ENCODE data around the gene PHC2.

PHC2 gene

GRCh38 chr1:33464552-33464951, 33.7 kb upstream of the PHC2 start:
- no peaks in the 10 kb centered on the region for H3K4me1 ChIP-seq (ENCODE audit: control insufficient read depth, insufficient read depth, low read length)
- H3K4me3 ChIP-seq (ENCODE audit: low read depth, low read length), result no peak overlapping the region
- no peaks in the 10 kb centered on the region for H3K36me3 ChIP-seq (ENCODE audit: control insufficient read depth in 2 of 2, insufficient read depth in 1 of 2, low read length in 2 of 2)
- POLR2A ChIA-PET, result no interaction called here
- no peaks in the 10 kb centered on the region for H3K9me3 ChIP-seq (ENCODE audit: control insufficient read depth, insufficient read depth, low read depth, low read length)
- no peak for TF ChIP-seq ZNF654 (tag by site-specific recombination; IDR thresholded peaks at IDR 0.05; ENCODE audit: low read depth)
- no peak for TF ChIP-seq ZNF10 (tag by site-specific recombination; IDR thresholded peaks at IDR 0.05)
- no peak for TF ChIP-seq ZNF280C (tag by site-specific recombination; IDR thresholded peaks at IDR 0.05)
- H3K27ac ChIP-seq (ENCODE audit: extremely low read depth, low read depth, low read length), result no peak overlapping the region
- CTCF ChIA-PET, result interaction anchor here (0.6 to 1.8 kb wide), 2 partner anchors 169 to 289 kb away, joined by 3 to 12 read pairs; no protein-coding TSS in a partner anchor

GRCh38 chr1:33462405-33463164, 31.7 kb upstream of the PHC2 start:
- ChIA-PET CTCF (no interaction called here), POLR2A (no interaction called here)
- Histone ChIP-seq H3K27ac (ENCODE audit: extremely low read depth, low read depth, low read length) (no peak overlapping the region), H3K4me3 (ENCODE audit: low read depth, low read length) (no peak overlapping the region), H3K4me1 (ENCODE audit: control insufficient read depth, insufficient read depth, low read length) (no peaks in the 10 kb centered on the region), H3K36me3 (ENCODE audit: control insufficient read depth in 2 of 2, insufficient read depth in 1 of 2, low read length in 2 of 2) (no peaks in the 10 kb centered on the region), H3K9me3 (ENCODE audit: control insufficient read depth, insufficient read depth, low read depth, low read length) (no peaks in the 10 kb centered on the region)
- TF ChIP-seq ZBTB7A (tag by site-specific recombination; IDR thresholded peaks at IDR 0.05; ENCODE audit: low read depth) (no peak), ZNF280C (tag by site-specific recombination; IDR thresholded peaks at IDR 0.05) (no peak), ZBTB1 (tag by site-specific recombination; IDR thresholded peaks at IDR 0.05) (no peak), GLI4 (tag by site-specific recombination; IDR thresholded peaks at IDR 0.05) (no peak), SCRT2 (tag by site-specific recombination; IDR thresholded peaks at IDR 0.05) (0 out of 2 replicates have a peak, but pooled peaks have one; percentile 10), ZNF560 (tag by site-specific recombination; IDR thresholded peaks at IDR 0.05; ENCODE audit: borderline replicate concordance) (no peak), FEZF1 (tag by site-specific recombination; IDR thresholded peaks at IDR 0.05) (no peak)

GRCh38 chr1:33460947-33461629, 30.2 kb upstream of the PHC2 start:
- H3K4me1 ChIP-seq (ENCODE audit: control insufficient read depth, insufficient read depth, low read length), result no peaks in the 10 kb centered on the region
- H3K36me3 ChIP-seq (ENCODE audit: control insufficient read depth in 2 of 2, insufficient read depth in 1 of 2, low read length in 2 of 2), result no peaks in the 10 kb centered on the region
- ChIA-PET POLR2A (no interaction called here), CTCF (interaction anchor here (0.6 to 3.6 kb wide), 2 partner anchors 10 to 165 kb away, joined by 3 to 33 read pairs; no protein-coding TSS in a partner anchor)
- no peaks in the 10 kb centered on the region for H3K9me3 ChIP-seq (ENCODE audit: control insufficient read depth, insufficient read depth, low read depth, low read length)
- no peak for TF ChIP-seq ZSCAN5A (tag by site-specific recombination; IDR thresholded peaks at IDR 0.05)
- H3K27ac ChIP-seq (ENCODE audit: extremely low read depth, low read depth, low read length), result no peak overlapping the region
- no peak overlapping the region for H3K4me3 ChIP-seq (ENCODE audit: low read depth, low read length)
